IMR-90 (cell line): ENCODE data around the gene ZFYVE28.

ENCODE experiments used
- CEBPB ChIP-seq: IDR thresholded peaks from 2 replicates; pipeline ENCODE4 v1.6.1; 2012; ENCODE audit warnings: low read depth, low read length, improper control_type of control experiment
- CTCF ChIP-seq: conservative IDR thresholded peaks from 2 replicates; pipeline ENCODE4 v1.5.1; 2012; ENCODE audit warnings: mild to moderate bottlenecking, low read depth, low read length, improper control_type of control experiment
- POLR2A ChIP-seq: IDR thresholded peaks from 2 replicates; pipeline ENCODE4 v1.6.1; 2012; ENCODE audit warnings: mild to moderate bottlenecking, low read depth, low read length
- RAD21 ChIP-seq: IDR thresholded peaks from 2 replicates; pipeline ENCODE4 v1.6.1; 2012; ENCODE audit warnings: low read length, improper control_type of control experiment

DNA sequence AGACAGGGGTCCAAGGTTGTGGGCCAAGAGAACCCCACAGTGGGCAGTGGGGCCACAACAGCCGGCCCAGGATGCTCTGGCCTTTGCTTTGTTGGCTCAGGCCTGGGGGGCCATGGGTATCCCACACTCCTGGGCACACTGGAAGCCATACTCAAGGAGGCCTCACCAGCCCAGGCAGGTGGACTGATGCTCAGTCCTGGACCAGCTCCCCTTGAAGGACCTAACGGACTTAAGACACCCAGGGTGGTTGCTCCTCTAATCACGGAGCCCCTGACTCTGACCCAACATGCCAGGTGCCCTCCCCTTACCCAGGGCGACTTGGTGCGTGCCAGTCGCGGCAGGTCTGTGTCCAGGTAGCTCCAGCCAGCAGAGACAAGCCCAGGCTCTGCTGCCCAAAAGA, 50.8 kb downstream of the ZFYVE28 start:
- no peak for TF ChIP-seq RAD21
- no peak for TF ChIP-seq CTCF
- no peak for TF ChIP-seq CEBPB
- no peak for TF ChIP-seq POLR2A
